HUES64 (cell line): ENCODE results near the gene PVALB.

Source experiments
- H3K27ac ChIP-seq: 2 replicates; pipeline ENCODE4 v1.7.0; 2013; ENCODE audit warnings: low read depth, low read length, inconsistent platforms
- H3K27me3 ChIP-seq: 2 replicates; pipeline ENCODE4 v1.6.1; 2013; ENCODE audit warnings: mild to moderate bottlenecking, low read length; ENCODE audit not compliant: insufficient read depth
- H3K36me3 ChIP-seq: 2 replicates; pipeline ENCODE4 v1.6.1; 2013; ENCODE audit warnings: mild to moderate bottlenecking, low read length; ENCODE audit not compliant: insufficient read depth
- H3K4me1 ChIP-seq: 2 replicates; pipeline ENCODE4 v1.6.1; 2013; ENCODE audit warnings: mild to moderate bottlenecking, low read length, moderate library complexity; ENCODE audit not compliant: insufficient read depth
- H3K4me3 ChIP-seq: 2 replicates; pipeline ENCODE4 v1.5.1; 2013; ENCODE audit warnings: mild to moderate bottlenecking, low read length, moderate library complexity
- H3K9ac ChIP-seq: 2 replicates; pipeline ENCODE4 v1.6.1; 2013; ENCODE audit warnings: mild to moderate bottlenecking, low read depth, low read length
- H3K9me3 ChIP-seq: 2 replicates; pipeline ENCODE4 v1.6.1; 2013; ENCODE audit warnings: low read depth, low read length; ENCODE audit not compliant: insufficient read depth
- WGBS: fragments of 150-250, 120-280 bp; methylation state at CpG from one replicate; pipeline ENCODE4 v1.1.7; 2013; ENCODE audit warnings: missing lambda C conversion rate; 5-methylcytosine and 5-hydroxymethylcytosine counted together

The PVALB gene

DNA sequence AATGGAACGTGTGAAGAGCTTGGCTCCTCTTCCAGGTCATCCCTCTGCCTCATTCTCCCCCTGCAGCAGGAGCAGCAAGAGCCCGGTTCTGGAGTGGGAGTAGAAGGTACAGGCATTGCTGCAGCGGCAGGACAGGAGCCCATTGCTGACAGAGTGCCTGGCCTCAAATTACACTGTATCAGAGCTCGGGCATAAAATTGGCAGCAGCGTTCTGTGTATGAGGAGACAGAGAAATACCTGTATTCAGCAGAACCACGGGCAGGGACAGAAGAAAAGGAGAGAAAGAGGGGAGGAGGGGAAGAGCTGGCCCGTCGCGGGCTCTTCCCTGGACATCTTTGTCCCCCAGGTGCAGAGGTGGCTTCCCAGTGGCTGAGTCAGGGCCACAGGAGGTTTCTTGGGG, 41.3 kb upstream of the PVALB start:
- 73% methylated on average over 9 of the region's 9 CpGs for WGBS
- Histone ChIP-seq H3K27me3 (peaks cover 24% of the 10 kb centered on the region), H3K4me3 (no peak overlapping the region), H3K9ac (no peak overlapping the region), H3K4me1 (no peaks in the 10 kb centered on the region), H3K36me3 (no peaks in the 10 kb centered on the region), H3K27ac (no peak overlapping the region), H3K9me3 (0 out of 2 replicates have a peak, but pooled peaks cover 1% of the 10 kb centered on the region)

DNA sequence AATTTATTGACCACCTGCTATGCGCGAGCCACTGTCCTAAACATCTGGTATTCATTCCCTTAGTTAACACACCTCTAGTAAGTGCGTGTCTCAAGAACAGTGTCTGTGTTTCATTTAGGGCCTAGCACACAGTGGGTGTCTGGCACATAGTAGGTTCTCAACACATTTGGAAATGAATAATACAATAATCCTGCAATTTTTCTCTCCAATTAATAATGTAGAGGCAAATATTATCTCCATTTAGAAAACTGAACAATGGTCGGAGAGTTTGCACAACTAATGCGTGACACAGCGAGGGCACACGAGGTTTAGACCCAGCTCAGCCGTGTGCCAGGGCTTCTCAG, 39.9 kb upstream of the PVALB start:
- no peak overlapping the region for H3K4me3 ChIP-seq
- 0 out of 2 replicates have a peak, but pooled peaks cover 3% of the 10 kb centered on the region for H3K9me3 ChIP-seq
- WGBS = 79% methylated on average over 8 of the region's 8 CpGs
- no peaks in the 10 kb centered on the region for H3K4me1 ChIP-seq
- H3K9ac ChIP-seq = no peak overlapping the region
- H3K36me3 ChIP-seq = no peaks in the 10 kb centered on the region
- peaks cover 24% of the 10 kb centered on the region for H3K27me3 ChIP-seq
- H3K27ac ChIP-seq = no peak overlapping the region

DNA sequence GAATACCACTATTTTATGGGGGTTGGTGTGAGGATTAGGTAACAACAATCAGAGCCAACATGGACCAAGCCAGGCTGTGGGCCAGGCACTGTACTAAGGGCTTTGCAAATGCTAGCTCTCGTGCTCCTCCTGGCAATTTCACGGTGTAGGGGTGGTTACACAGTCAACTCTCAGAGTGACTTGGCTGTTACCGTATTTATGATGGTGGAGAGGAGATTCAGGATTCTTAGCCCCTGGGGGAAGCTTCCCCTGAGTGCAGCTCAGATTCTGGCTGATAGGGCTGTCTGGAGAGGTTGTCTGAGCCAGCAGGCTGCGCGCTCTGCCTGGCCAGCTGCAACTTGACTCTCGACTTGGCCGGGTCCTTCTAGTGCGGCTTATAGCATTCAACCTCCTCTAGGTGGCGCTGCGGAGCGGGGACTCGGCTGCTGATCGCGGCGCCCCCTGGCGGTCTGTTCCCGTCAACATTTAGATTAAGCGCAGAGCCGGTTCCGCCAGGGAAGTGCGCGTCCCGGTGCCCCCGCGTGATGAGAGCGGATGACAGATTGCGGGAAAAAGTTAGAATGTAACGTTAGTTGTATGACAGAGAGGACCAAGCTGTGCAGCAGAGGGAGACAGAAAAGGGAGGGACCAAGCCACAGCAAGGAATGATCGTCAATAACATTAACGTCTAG, 39.4 kb upstream of the PVALB start:
- H3K36me3 ChIP-seq = no peaks in the 10 kb centered on the region
- no peak overlapping the region for H3K27ac ChIP-seq
- H3K9me3 ChIP-seq = 0 out of 2 replicates have a peak, but pooled peaks cover 3% of the 10 kb centered on the region
- H3K4me1 ChIP-seq = no peaks in the 10 kb centered on the region
- WGBS = 13% methylated on average over 30 of the region's 30 CpGs
- peaks cover 24% of the 10 kb centered on the region for H3K27me3 ChIP-seq
- no peak overlapping the region for H3K9ac ChIP-seq
- H3K4me3 ChIP-seq = no peak overlapping the region

DNA sequence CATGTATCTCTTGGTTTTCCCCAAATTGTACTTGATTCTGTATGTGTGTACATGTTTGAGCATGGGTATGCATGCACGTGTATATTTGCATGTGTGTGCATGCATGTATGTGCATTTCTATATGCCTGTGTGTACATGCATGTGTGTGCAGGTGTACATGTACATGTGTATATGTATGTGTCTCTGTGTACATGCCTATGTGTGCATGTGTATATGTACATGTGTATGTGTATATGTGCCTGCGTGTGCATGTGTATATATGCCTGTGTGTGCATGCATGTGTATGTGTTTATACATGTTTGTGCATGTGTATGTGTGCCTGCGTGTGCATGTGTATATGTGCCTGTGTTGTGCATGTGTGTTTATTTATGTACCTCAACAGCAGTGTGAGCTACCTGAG, 38.6 kb upstream of the PVALB start:
- Histone ChIP-seq H3K36me3 (no peaks in the 10 kb centered on the region), H3K27me3 (peaks cover 24% of the 10 kb centered on the region), H3K4me3 (no peak overlapping the region), H3K9ac (no peak overlapping the region), H3K27ac (no peak overlapping the region), H3K4me1 (no peaks in the 10 kb centered on the region), H3K9me3 (0 out of 2 replicates have a peak, but pooled peaks cover 3% of the 10 kb centered on the region)
- WGBS = 90% methylated on average over 3 of the region's 3 CpGs

DNA sequence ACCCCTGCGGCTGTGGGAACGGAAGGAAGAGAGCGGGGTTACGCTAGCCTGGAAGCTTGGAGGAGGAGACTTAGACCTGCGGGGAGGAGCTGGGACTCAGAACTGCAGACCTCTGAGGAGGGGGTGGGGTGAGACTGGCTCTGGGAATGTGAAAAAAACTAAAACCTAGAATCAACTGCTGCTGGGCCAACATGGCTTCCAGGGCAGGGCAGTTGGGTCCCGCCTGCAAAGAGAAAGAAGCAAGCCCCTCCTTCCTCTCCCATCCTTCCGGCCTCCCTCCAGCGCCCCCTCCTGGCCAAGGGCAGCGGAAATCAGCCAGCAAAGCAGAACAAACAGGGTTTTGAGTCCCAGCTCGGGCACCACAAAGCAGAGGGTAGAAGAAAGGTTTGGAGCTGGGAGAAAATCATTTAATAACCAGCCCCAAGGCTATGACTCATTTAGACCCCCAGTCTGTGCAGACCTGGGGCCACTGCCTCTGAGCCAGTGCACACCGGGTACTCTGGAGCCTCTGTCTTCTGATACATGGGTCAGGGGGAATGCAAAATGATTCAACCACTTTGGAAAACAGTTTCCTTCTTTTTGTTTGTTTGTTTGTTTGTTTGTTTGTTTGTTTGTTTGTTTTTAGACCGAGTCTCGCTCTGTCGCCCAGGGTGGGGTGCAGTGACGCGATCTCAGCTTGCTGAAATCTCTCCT, 36.7 kb upstream of the PVALB start:
- WGBS = 82% methylated on average over 14 of the region's 16 CpGs
- H3K36me3 ChIP-seq = no peaks in the 10 kb centered on the region
- H3K9ac ChIP-seq = no peak overlapping the region

DNA sequence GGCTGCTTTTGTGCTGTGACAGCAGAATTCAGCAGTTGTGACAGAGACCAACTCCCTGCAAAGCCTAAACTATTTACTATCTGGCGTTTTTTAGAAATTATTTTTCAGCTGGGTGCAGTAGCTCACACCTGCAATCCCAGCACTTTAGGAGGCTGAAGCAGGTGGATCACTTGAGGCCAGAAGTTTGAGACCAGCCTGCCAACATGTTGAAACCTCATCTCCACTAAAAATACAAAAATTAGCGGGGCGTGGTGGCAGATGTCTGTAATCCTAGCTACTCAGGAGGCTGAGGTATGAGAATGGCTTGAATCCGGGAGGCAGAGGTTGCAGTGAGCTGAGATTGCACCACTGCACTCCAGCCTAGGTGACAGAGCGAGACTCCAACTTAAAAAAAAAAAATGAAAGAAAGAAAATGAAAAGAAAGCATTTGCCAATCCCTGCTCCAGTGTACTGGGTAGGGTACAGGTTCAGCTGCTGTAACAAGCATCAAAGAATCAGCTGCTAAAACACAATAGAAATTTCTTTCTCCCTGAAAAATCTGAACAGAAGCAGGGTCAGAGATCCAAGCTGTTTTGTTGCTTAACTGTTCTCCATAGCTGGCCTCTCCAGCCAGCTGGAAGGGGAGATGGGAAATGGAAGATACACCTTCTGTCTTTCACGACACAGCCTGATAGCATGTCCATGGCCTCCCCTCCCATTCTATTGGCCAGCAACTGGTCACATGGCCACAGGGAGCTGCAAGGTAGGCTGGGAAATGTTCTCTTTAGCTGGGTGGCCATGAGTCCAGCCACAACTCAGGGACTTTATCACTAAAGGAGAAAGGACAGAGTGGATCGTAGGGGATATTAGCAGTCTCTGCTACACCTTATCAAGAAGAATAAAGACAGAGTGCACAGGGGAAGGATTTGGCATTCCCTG, 35.5 kb upstream of the PVALB start:
- Histone ChIP-seq H3K4me3 (no peak overlapping the region), H3K27ac (no peak overlapping the region), H3K27me3 (peaks cover 13% of the 10 kb centered on the region), H3K9ac (no peak overlapping the region), H3K9me3 (0 out of 2 replicates have a peak, but pooled peaks cover 3% of the 10 kb centered on the region), H3K4me1 (no peaks in the 10 kb centered on the region), H3K36me3 (no peaks in the 10 kb centered on the region)
- 96% methylated on average over 7 of the region's 7 CpGs for WGBS

More for the DNA sequence above, 36.7 kb upstream of the PVALB start:
- Histone ChIP-seq H3K9me3 (0 out of 2 replicates have a peak, but pooled peaks cover 3% of the 10 kb centered on the region), H3K4me3 (no peak overlapping the region), H3K27ac (no peak overlapping the region), H3K27me3 (peaks cover 20% of the 10 kb centered on the region), H3K4me1 (no peaks in the 10 kb centered on the region)

GRCh38 chr22:36850682-36851081, 33.8 kb upstream of the PVALB start:
- peaks cover 5% of the 10 kb centered on the region; the same call in 1 of the 2 replicates for H3K27me3 ChIP-seq

DNA sequence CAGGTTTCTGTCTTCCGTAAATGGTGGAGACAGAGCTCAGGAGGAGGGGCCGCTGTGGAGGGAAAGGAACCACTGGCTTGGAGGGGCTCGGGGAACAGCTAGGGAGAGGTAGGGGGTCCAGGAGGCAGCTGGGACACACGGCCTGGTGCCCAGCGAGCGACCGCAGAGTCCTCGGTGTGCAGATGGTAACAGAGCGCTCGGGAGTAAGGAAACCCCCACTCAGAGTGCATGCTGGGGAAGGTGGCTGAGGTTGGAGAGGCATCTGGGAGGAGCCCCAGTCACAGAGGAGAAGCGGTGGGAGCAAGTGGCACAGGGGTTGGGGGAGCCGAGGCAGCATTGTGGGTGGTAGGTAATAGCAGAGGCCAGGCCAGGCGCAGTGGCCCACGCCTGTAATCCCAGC, 33.2 kb upstream of the PVALB start:
- Histone ChIP-seq H3K9me3 (0 out of 2 replicates have a peak, but pooled peaks cover 3% of the 10 kb centered on the region), H3K4me3 (no peak overlapping the region), H3K27ac (no peak overlapping the region), H3K4me1 (no peaks in the 10 kb centered on the region), H3K9ac (no peak overlapping the region), H3K27me3 (peaks cover 5% of the 10 kb centered on the region; the same call in 1 of the 2 replicates), H3K36me3 (no peaks in the 10 kb centered on the region)
- WGBS = 94% methylated on average over 14 of the region's 14 CpGs

More at GRCh38 chr22:36850682-36851081, 33.8 kb upstream of the PVALB start:
- no peak overlapping the region for H3K4me3 ChIP-seq
- no peak overlapping the region for H3K9ac ChIP-seq
- 94% methylated on average over 10 of the region's 10 CpGs for WGBS
- no peak overlapping the region for H3K27ac ChIP-seq
- 0 out of 2 replicates have a peak, but pooled peaks cover 3% of the 10 kb centered on the region for H3K9me3 ChIP-seq
- no peaks in the 10 kb centered on the region for H3K36me3 ChIP-seq
- H3K4me1 ChIP-seq = no peaks in the 10 kb centered on the region

DNA sequence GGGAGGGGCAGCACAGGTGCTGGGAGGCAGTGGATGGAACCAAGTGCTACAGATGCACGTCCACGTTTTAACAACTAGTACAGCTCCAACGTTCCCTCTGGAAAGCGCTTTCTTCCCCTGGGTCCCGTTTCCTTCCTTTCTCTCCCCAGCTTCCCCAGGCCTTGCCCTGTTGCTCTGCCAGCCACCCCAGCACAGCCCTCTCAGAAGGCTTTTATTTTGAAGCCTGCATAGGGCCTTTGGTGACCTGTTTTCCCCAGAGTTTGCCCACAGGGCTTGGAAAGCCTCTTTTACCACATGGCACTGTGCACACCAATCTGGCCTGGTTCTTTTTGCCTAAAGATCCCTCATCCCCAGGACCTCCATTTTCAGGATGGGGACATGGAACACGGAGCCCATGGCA, 30.1 kb upstream of the PVALB start:
- Histone ChIP-seq H3K36me3 (no peaks in the 10 kb centered on the region), H3K4me3 (no peak overlapping the region), H3K9me3 (no peaks in the 10 kb centered on the region), H3K27ac (no peak overlapping the region), H3K4me1 (no peaks in the 10 kb centered on the region), H3K27me3 (peaks cover 5% of the 10 kb centered on the region; the same call in 1 of the 2 replicates), H3K9ac (no peak overlapping the region)
- 75% methylated on average over 6 of the region's 6 CpGs for WGBS

DNA sequence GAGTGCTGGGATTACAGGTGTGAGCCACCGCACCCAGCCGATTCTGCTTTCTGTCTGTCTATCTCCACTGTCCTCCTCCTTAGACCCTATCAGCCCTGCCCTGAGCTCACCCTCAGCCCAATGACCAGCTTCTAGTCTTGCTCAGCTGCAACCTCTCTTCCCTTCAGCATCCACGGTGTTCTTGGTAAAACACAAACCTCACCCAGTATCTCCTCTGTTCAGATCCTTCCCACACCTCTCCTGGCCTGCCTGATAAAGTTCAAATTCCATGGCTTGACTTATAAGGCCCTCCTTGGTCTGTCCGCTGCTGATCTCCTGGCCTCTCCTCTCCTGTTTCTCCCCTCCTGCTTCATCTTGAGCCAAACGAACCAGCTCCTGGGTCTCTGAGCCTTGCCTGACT, 29.4 kb upstream of the PVALB start:
- peaks cover 5% of the 10 kb centered on the region; the same call in 1 of the 2 replicates for H3K27me3 ChIP-seq
- no peak overlapping the region for H3K27ac ChIP-seq
- no peaks in the 10 kb centered on the region for H3K4me1 ChIP-seq
- 86% methylated on average over 5 of the region's 5 CpGs for WGBS
- no peaks in the 10 kb centered on the region for H3K9me3 ChIP-seq
- no peak overlapping the region for H3K4me3 ChIP-seq
- H3K9ac ChIP-seq = no peak overlapping the region
- no peaks in the 10 kb centered on the region for H3K36me3 ChIP-seq

DNA sequence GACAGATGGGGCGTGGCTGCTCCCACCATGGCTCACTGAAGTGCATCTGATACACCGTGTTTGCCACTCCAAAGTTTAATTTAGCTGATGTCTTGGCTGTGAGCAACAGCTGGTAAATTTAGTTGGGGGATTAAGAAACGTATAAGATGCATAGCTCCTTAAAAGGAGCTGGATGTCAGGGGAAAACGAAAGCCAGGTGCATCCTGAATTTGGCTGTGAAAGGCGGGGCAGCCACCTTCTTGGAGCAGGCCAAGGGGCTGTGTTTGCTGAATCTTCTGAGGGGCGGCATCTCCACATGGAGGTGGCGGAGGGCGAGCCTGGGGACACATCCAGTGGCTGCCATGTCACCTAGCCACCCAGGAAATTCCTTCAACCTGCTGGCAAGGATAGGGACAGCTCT, 23.3 kb upstream of the PVALB start:
- Histone ChIP-seq H3K9ac (no peak overlapping the region), H3K9me3 (no peaks in the 10 kb centered on the region), H3K4me3 (no peak overlapping the region), H3K36me3 (no peaks in the 10 kb centered on the region), H3K27ac (no peak overlapping the region), H3K27me3 (no peaks in the 10 kb centered on the region; the same call in 1 of the 2 replicates), H3K4me1 (no peaks in the 10 kb centered on the region)
- 91% methylated on average over 8 of the region's 8 CpGs for WGBS
